Measurements from ENCODE around the gene FAM53A.

DNA sequence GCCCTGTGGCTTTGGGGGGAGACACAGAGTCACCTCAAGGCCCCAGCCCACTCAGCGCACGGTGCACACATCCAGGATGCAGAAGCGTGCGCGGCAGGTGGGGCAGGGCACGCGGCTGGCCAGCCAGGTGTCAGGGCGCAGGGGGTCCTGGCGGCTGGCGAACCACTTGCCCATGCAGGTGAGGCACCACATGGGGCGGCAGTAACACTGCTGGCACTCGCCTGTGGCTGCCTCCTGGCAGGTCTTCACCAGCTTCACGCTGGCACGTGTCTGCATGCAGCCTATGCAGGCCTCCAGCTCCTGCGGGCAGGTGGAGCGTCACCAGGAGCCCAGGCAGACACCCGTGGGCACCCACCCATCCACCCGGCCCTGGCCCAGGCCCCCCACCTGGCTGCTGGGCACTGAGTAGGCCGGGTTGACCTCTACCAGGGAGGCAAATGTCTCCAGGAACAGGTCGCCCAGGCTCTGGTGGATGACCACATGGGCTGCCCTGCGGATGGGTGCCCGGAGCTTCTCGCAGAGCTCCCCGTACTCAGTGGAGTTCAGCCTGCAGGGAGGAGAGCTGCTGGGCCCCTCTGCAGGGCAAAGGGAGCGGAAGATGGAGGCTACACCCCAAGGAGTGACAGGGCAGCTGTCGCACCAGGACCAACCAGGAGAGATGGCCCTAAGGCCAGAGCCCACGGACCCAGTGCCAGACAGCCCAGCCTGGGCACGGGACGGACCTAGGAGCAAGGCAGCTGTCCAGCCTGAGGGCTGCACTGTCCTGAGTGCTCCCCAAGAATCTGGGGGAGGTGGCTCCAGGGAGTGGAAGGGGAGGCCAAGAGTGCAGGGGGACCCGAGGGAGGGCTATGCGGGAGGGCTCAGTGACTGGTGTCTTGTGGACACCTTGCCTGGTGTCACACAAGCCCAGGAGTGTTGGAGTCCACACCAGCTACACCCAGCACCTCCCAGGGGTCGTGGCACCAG is 33.3 kb upstream of the FAM53A start:
- TF ChIP-seq, protein P1, sequence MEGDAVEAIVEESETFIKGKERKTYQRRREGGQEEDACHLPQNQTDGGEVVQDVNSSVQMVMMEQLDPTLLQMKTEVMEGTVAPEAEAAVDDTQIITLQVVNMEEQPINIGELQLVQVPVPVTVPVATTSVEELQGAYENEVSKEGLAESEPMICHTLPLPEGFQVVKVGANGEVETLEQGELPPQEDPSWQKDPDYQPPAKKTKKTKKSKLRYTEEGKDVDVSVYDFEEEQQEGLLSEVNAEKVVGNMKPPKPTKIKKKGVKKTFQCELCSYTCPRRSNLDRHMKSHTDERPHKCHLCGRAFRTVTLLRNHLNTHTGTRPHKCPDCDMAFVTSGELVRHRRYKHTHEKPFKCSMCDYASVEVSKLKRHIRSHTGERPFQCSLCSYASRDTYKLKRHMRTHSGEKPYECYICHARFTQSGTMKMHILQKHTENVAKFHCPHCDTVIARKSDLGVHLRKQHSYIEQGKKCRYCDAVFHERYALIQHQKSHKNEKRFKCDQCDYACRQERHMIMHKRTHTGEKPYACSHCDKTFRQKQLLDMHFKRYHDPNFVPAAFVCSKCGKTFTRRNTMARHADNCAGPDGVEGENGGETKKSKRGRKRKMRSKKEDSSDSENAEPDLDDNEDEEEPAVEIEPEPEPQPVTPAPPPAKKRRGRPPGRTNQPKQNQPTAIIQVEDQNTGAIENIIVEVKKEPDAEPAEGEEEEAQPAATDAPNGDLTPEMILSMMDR (conservative IDR thresholded peaks at IDR 0.05; ENCODE audit: low read length), result no peak
- no peak for TF ChIP-seq EZH2phosphoT487 (IDR thresholded peaks at IDR 0.05; ENCODE audit: borderline replicate concordance, low read depth, low read length)
